Ishikawa (cell line): ENCODE measurements around the gene PDE3A.

ENCODE experiments used
- CEBPB ChIP-seq: IDR thresholded peaks from 2 replicates; pipeline ENCODE4 v1.6.1; 2012
- CREB1 ChIP-seq: IDR thresholded peaks from 2 replicates; pipeline ENCODE4 v1.6.1; 2012; ENCODE audit warnings: low read depth
- EGR1 ChIP-seq: IDR thresholded peaks from 2 replicates; pipeline ENCODE4 v1.6.1; 2012
- EP300 ChIP-seq: IDR thresholded peaks from 2 replicates; pipeline ENCODE4 v1.6.1; 2012; ENCODE audit warnings: borderline replicate concordance
- FOXM1 ChIP-seq: IDR thresholded peaks from 2 replicates; pipeline ENCODE4 v1.6.1; 2012; ENCODE audit warnings: low read depth, borderline replicate concordance
- NFIC ChIP-seq: IDR thresholded peaks from 2 replicates; pipeline ENCODE4 v1.6.1; 2012
- RAD21 ChIP-seq: IDR thresholded peaks from 2 replicates; pipeline ENCODE4 v1.6.1; 2012; ENCODE audit warnings: low read depth
- REST ChIP-seq: IDR thresholded peaks from 2 replicates; pipeline ENCODE4 v1.6.1; 2012; ENCODE audit warnings: low read depth, mild to moderate bottlenecking
- TAF1 ChIP-seq: IDR thresholded peaks from 2 replicates; pipeline ENCODE4 v1.6.1; 2012; ENCODE audit warnings: low read depth, mild to moderate bottlenecking
- TCF12 ChIP-seq: IDR thresholded peaks from 2 replicates; pipeline ENCODE4 v1.6.1; 2012; ENCODE audit warnings: low read depth
- TEAD4 ChIP-seq: IDR thresholded peaks from 2 replicates; pipeline ENCODE4 v1.6.1; 2012
- YY1 ChIP-seq: IDR thresholded peaks from 2 replicates; pipeline ENCODE4 v1.6.1; 2012; ENCODE audit warnings: low read depth
- ZBTB7A ChIP-seq: IDR thresholded peaks from 2 replicates; pipeline ENCODE4 v1.6.1; 2012; ENCODE audit warnings: low read depth
- TF ChIP-seq, protein P1 (sequence below): IDR thresholded peaks from 2 replicates; pipeline ENCODE4 v1.6.1; 2012
- TF ChIP-seq, protein P2 (sequence below): IDR thresholded peaks from 2 replicates; pipeline ENCODE4 v1.6.1; 2012

Gene PDE3A

DNA sequence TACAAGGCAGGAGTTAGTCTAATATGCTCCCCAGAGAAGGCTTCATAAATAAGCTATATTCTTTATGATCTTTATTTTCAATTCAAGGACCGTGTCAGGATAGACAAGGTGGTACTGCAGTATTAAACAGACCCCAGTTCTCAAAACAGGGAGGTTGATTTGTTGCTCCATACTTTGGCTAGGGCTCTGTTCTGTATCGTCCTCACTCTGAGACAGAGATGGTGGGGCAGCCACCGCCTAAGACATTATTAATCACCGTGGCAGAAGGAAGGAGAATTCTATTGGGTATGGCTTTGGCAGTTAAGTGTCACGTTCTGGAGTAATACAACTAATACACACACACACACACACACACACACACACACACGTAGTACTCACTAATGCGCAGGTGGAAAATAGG, 209.8 kb downstream of the PDE3A start:
- TF ChIP-seq NFIC (no peak), FOXM1 (no peak), EGR1 (no peak), TAF1 (no peak), RAD21 (no peak), TCF12 (no peak), REST (no peak)
- TF ChIP-seq, protein P1, sequence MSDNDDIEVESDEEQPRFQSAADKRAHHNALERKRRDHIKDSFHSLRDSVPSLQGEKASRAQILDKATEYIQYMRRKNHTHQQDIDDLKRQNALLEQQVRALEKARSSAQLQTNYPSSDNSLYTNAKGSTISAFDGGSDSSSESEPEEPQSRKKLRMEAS: no peak

DNA sequence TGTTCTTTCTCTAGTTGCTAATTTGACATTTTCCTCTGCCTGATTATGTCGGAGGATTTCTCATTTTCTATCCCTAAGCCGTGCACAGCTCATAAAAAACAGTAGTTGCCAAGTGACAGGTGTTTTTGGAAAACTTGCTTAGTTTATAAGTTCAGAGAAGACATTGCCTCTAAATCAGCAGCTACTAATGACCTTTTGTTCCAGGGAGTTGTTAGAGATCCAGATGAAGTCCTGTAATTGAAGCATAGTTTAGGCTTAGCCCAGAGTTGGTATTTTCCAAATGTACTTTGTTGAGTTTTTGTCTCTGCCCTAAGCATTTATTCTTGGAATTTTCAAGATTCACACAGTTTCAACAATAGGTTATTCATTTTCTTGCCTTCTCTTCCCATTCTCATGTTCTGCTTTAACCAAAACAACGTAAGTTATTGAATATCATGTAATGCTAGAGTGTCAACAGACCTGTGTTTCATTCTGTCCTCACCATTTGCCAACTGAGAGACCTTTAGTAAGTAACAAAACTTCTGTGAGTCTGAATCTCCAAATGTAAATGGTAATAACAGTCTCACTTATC, 216.8 kb downstream of the PDE3A start:
- TF ChIP-seq CEBPB (no peak), ZBTB7A (no peak), RAD21 (no peak), CREB1 (no peak), REST (no peak)

DNA sequence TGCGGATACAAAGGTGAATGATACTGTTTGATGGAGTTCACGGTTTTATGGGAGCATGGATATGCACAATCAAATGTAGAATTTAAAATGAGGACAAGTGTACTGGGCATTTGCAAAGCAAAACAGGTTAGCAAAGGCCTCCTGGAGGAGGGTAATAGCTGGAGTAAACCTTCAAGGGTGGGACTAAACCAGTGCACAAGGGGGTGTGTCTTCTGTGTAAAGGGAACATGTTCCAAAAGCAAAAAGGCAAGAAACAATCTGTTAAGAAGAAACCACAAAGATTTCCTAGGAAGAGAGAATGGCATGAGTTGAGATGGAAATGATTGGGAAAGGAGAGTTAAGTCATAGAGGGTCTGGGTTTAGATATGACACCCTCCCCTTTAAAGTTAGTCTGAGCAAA, 217.6 kb downstream of the PDE3A start:
- TF ChIP-seq FOXM1: no peak
- TF ChIP-seq, protein P2, sequence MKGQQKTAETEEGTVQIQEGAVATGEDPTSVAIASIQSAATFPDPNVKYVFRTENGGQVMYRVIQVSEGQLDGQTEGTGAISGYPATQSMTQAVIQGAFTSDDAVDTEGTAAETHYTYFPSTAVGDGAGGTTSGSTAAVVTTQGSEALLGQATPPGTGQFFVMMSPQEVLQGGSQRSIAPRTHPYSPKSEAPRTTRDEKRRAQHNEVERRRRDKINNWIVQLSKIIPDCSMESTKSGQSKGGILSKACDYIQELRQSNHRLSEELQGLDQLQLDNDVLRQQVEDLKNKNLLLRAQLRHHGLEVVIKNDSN: no peak
- TF ChIP-seq REST: no peak
- TF ChIP-seq YY1: no peak
- no peak for TF ChIP-seq ZBTB7A

GRCh38 chr12:20588042-20588441, 219.7 kb downstream of the PDE3A start:
- no peak for TF ChIP-seq CEBPB
- no peak for TF ChIP-seq TEAD4
- no peak for TF ChIP-seq REST
- TF ChIP-seq, protein P1: no peak
- no peak for TF ChIP-seq NFIC
- TF ChIP-seq TCF12: no peak
- TF ChIP-seq TAF1: no peak
- TF ChIP-seq RAD21: no peak
- no peak for TF ChIP-seq FOXM1
- no peak for TF ChIP-seq ZBTB7A
- TF ChIP-seq EP300: no peak
- TF ChIP-seq, protein P2: no peak
- no peak for TF ChIP-seq YY1
- no peak for TF ChIP-seq EGR1
- TF ChIP-seq CREB1: no peak
